ENCODE measurements around the gene HECTD1.

Gene HECTD1

DNA sequence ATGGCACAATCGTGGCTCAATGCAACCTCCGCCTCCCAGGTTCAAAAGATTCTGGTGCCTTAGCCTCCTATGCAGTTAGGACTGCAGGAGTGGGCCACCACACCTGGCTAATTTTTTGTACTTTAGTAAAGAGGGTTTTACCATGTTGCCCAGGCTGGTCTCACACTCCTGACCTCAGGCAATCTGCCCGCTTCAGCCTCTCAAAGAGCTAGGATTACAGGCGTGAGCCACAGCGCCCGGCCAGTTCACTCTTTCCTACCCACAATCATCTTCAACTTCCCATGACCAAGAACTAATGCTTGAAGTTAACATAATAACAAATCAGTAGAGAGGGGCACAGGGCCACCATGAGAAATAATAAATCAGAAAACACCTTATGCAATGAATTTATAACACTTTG lies 82.4 kb downstream of the HECTD1 start:
- TF ChIP-seq, protein P1, sequence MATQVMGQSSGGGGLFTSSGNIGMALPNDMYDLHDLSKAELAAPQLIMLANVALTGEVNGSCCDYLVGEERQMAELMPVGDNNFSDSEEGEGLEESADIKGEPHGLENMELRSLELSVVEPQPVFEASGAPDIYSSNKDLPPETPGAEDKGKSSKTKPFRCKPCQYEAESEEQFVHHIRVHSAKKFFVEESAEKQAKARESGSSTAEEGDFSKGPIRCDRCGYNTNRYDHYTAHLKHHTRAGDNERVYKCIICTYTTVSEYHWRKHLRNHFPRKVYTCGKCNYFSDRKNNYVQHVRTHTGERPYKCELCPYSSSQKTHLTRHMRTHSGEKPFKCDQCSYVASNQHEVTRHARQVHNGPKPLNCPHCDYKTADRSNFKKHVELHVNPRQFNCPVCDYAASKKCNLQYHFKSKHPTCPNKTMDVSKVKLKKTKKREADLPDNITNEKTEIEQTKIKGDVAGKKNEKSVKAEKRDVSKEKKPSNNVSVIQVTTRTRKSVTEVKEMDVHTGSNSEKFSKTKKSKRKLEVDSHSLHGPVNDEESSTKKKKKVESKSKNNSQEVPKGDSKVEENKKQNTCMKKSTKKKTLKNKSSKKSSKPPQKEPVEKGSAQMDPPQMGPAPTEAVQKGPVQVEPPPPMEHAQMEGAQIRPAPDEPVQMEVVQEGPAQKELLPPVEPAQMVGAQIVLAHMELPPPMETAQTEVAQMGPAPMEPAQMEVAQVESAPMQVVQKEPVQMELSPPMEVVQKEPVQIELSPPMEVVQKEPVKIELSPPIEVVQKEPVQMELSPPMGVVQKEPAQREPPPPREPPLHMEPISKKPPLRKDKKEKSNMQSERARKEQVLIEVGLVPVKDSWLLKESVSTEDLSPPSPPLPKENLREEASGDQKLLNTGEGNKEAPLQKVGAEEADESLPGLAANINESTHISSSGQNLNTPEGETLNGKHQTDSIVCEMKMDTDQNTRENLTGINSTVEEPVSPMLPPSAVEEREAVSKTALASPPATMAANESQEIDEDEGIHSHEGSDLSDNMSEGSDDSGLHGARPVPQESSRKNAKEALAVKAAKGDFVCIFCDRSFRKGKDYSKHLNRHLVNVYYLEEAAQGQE (IDR thresholded peaks at IDR 0.05; ENCODE audit: insufficient replicate concordance, low read depth) = no peak
- no peak for TF ChIP-seq SPI1 (IDR thresholded peaks at IDR 0.05; ENCODE audit: borderline replicate concordance, low read depth)
- TF ChIP-seq, protein P2, sequence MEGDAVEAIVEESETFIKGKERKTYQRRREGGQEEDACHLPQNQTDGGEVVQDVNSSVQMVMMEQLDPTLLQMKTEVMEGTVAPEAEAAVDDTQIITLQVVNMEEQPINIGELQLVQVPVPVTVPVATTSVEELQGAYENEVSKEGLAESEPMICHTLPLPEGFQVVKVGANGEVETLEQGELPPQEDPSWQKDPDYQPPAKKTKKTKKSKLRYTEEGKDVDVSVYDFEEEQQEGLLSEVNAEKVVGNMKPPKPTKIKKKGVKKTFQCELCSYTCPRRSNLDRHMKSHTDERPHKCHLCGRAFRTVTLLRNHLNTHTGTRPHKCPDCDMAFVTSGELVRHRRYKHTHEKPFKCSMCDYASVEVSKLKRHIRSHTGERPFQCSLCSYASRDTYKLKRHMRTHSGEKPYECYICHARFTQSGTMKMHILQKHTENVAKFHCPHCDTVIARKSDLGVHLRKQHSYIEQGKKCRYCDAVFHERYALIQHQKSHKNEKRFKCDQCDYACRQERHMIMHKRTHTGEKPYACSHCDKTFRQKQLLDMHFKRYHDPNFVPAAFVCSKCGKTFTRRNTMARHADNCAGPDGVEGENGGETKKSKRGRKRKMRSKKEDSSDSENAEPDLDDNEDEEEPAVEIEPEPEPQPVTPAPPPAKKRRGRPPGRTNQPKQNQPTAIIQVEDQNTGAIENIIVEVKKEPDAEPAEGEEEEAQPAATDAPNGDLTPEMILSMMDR (IDR thresholded peaks at IDR 0.05; ENCODE audit: insufficient read depth, low read length) = no peak
- TF ChIP-seq GABPA (IDR thresholded peaks at IDR 0.05; ENCODE audit: low read depth) = no peak
- no peak for TF ChIP-seq POLR2AphosphoS5 (IDR thresholded peaks at IDR 0.05; ENCODE audit: low read depth)
- DNase-seq (ENCODE audit: low read depth in 1 of 2, low spot score in 1 of 2) = no peak
- H3K27ac ChIP-seq (replicated peaks) = no peak overlapping the region
- H3K4me3 ChIP-seq (replicated peaks; ENCODE audit: insufficient read depth, low read length) = no peak overlapping the region
- H3K27me3 ChIP-seq (ENCODE audit: insufficient read depth, poor library complexity, severe bottlenecking) = no peaks in the 10 kb centered on the region

DNA sequence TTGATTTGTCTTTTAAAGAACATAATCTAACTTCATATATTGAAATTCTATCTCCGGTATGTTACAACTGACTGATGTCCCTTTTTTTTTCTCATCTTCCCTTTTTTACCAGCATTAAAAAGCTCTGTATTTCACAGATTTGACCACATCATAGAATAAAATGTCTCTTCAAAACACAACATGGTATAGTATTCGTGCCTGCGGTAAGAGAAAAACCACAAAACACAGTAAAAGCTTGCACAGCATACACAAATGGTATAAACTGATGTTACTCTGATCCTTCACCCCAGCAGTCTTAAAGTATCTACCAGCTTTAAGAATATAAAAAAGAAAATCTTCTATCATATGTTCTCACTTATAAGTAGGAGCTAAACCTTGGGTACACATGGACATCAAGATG lies 83.4 kb downstream of the HECTD1 start:
- no peak for DNase-seq (ENCODE audit: low read depth in 1 of 2, low spot score in 1 of 2)
- Histone ChIP-seq H3K27ac (replicated peaks) (no peak overlapping the region), H3K4me3 (replicated peaks; ENCODE audit: insufficient read depth, low read length) (no peak overlapping the region), H3K27me3 (ENCODE audit: insufficient read depth, poor library complexity, severe bottlenecking) (no peaks in the 10 kb centered on the region)
- TF ChIP-seq GABPA (IDR thresholded peaks at IDR 0.05; ENCODE audit: low read depth) (no peak), SPI1 (IDR thresholded peaks at IDR 0.05; ENCODE audit: borderline replicate concordance, low read depth) (no peak)

DNA sequence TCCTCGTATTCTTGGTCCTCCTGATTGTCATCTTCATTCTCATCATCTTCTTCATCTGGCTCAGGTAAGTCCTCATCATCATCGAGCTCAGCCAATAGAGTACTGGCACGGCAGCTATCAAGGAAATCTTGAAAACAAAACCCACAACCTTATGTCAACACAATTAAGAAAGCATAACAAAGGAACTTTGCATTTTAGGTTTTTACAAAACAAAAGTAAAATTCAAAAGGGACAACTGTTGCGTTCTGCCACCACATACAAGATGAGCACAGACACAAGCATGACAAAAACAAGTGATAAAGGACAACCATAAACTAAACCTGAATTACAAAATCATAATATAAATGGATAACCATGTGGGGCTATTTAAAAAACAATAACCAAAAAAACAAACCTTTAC lies 84.7 kb downstream of the HECTD1 start:
- Histone ChIP-seq H3K4me3 (replicated peaks; ENCODE audit: insufficient read depth, low read length) (no peak overlapping the region), H3K27ac (replicated peaks) (no peak overlapping the region)
- TF ChIP-seq GABPA (IDR thresholded peaks at IDR 0.05; ENCODE audit: low read depth) (no peak), POLR2AphosphoS5 (IDR thresholded peaks at IDR 0.05; ENCODE audit: low read depth) (no peak), SPI1 (IDR thresholded peaks at IDR 0.05; ENCODE audit: borderline replicate concordance, low read depth) (no peak)
- TF ChIP-seq, protein P2 (IDR thresholded peaks at IDR 0.05; ENCODE audit: insufficient read depth, low read length) = no peak
- TF ChIP-seq, protein P1 (IDR thresholded peaks at IDR 0.05; ENCODE audit: insufficient replicate concordance, low read depth) = no peak

DNA sequence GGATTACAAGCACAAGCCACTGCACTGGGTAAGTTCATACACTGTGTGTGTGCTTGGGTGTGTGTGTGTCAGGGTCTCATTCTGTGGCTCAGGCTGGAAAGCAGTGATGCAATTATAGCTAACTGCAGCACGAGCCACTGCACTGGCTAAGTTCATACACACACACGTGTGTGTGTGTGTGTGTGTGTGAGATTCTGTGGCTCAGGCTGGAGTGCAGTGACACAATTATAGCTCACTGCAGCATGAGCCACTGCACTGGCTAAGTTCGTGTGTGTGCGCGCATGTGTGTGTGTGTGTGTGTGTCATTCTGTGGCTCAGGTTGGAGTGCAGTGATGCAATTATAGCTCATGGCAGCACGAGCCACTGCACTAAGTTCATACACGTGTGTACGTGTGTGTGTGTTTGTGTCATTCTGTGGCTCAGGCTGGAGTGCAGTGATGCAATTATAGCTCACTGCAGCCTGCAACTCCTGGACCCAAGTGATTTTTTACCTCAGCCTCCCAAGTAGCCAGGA lies 85.4 kb downstream of the HECTD1 start:
- H3K4me3 ChIP-seq (replicated peaks; ENCODE audit: insufficient read depth, low read length) = no peak overlapping the region
- H3K27me3 ChIP-seq (ENCODE audit: insufficient read depth, poor library complexity, severe bottlenecking) = no peaks in the 10 kb centered on the region
- 0 out of 2 replicates have a peak, but pooled peaks have one; percentile 36 for TF ChIP-seq POLR2AphosphoS5 (IDR thresholded peaks at IDR 0.05; ENCODE audit: low read depth)
- no peak for TF ChIP-seq SPI1 (IDR thresholded peaks at IDR 0.05; ENCODE audit: borderline replicate concordance, low read depth)
- no peak for TF ChIP-seq GABPA (IDR thresholded peaks at IDR 0.05; ENCODE audit: low read depth)
- peak; percentile 7 to 79 for DNase-seq (ENCODE audit: low read depth in 1 of 2, low spot score in 1 of 2)
- H3K27ac ChIP-seq (replicated peaks) = no peak overlapping the region

More for the DNA sequence above, 84.7 kb downstream of the HECTD1 start:
- DNase-seq (ENCODE audit: low read depth in 1 of 2, low spot score in 1 of 2) = no peak
- H3K27me3 ChIP-seq (ENCODE audit: insufficient read depth, poor library complexity, severe bottlenecking) = no peaks in the 10 kb centered on the region

DNA sequence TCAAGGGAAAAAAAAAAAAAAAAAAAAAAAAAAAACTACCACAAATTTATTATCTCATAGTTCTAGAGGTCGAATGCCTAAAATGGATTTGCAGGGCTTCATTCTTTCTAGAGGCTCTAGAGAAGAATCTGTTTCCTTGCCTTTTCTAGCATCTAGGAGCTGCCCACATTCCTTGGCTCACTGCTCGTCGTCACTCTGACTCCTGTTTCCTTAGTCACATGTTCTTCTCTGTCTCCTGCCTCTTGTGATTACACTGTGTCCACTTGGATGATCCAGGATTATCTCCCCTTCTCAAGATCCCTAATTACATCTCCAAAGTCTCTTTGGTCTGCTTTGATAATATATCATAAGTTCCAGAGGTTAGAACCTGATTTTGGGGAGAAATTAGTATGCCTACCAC lies 88.7 kb downstream of the HECTD1 start:
- H3K27ac ChIP-seq (replicated peaks) = no peak overlapping the region
- no peak overlapping the region for H3K4me3 ChIP-seq (replicated peaks; ENCODE audit: insufficient read depth, low read length)
- H3K27me3 ChIP-seq (ENCODE audit: insufficient read depth, poor library complexity, severe bottlenecking) = no peaks in the 10 kb centered on the region
- TF ChIP-seq, protein P1 (IDR thresholded peaks at IDR 0.05; ENCODE audit: insufficient replicate concordance, low read depth) = no peak
- TF ChIP-seq SPI1 (IDR thresholded peaks at IDR 0.05; ENCODE audit: borderline replicate concordance, low read depth) = no peak
- no peak for TF ChIP-seq POLR2AphosphoS5 (IDR thresholded peaks at IDR 0.05; ENCODE audit: low read depth)
- no peak for TF ChIP-seq GABPA (IDR thresholded peaks at IDR 0.05; ENCODE audit: low read depth)
- no peak for DNase-seq (ENCODE audit: low read depth in 1 of 2, low spot score in 1 of 2)

Data from HL-60 (cell line).